LNCaP clone FGC (cell line): ENCODE data around the gene LAMA2.

Source experiments
- DNase-seq: peaks from one replicate; pipeline ENCODE4 v3.0.0-alpha.2; 2011; ENCODE audit warnings: low read depth
- H3K4me3 ChIP-seq: 2 replicates; pipeline ENCODE4 v1.5.1; 2011; ENCODE audit warnings: mild to moderate bottlenecking, low read depth, low read length, control low read depth
- TF ChIP-seq, protein P1 (sequence below): IDR thresholded peaks from 2 replicates; pipeline ENCODE4 v1.5.1; 2012; ENCODE audit warnings: mild to moderate bottlenecking; ENCODE audit not compliant: control insufficient read depth, insufficient read depth; ENCODE audit errors: extremely low read depth

LAMA2 gene

DNA sequence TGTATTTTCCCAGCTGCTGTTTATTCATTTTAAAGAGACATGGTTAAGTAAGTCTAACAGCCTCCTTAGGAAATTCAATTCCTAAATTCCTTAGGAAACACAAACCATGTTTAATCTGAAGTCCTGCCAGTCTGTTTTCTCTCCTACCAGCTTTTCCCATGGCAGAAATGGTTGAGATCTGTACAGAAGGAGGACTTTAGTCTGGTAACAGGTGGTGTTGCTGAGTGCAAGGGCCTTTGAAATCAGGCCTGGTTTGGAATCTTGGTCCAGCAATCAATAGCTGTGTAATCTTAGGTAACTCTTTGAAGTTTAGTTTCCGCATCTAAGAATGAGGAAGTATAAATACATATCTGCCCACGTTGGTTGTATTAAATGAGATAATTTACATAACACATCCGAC is 232.5 kb downstream of the LAMA2 start:
- TF ChIP-seq, protein P1, sequence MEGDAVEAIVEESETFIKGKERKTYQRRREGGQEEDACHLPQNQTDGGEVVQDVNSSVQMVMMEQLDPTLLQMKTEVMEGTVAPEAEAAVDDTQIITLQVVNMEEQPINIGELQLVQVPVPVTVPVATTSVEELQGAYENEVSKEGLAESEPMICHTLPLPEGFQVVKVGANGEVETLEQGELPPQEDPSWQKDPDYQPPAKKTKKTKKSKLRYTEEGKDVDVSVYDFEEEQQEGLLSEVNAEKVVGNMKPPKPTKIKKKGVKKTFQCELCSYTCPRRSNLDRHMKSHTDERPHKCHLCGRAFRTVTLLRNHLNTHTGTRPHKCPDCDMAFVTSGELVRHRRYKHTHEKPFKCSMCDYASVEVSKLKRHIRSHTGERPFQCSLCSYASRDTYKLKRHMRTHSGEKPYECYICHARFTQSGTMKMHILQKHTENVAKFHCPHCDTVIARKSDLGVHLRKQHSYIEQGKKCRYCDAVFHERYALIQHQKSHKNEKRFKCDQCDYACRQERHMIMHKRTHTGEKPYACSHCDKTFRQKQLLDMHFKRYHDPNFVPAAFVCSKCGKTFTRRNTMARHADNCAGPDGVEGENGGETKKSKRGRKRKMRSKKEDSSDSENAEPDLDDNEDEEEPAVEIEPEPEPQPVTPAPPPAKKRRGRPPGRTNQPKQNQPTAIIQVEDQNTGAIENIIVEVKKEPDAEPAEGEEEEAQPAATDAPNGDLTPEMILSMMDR, result no peak
- H3K4me3 ChIP-seq, result no peak overlapping the region
- DNase-seq, result no peak

DNA sequence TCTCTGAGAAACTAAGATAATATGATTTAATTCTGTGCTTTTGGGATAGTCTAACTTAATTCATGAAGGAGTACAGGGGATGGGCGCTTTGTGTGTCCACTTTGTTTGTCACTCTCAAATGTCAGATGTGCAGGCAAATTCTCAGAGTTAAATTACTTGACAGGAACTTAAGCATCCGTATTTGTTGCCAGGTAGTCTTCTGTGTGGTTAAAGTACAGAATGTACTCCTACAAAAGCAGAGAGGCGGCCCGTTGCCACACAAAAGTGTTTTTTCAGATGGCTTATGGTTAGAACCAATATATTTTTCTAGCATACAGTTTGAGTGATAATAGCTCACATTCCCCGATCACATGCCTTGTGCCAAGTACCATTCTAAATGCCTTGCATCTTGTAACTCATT is 234.4 kb downstream of the LAMA2 start:
- DNase-seq, result no peak
- H3K4me3 ChIP-seq, result no peak overlapping the region
- TF ChIP-seq, protein P1, result no peak

DNA sequence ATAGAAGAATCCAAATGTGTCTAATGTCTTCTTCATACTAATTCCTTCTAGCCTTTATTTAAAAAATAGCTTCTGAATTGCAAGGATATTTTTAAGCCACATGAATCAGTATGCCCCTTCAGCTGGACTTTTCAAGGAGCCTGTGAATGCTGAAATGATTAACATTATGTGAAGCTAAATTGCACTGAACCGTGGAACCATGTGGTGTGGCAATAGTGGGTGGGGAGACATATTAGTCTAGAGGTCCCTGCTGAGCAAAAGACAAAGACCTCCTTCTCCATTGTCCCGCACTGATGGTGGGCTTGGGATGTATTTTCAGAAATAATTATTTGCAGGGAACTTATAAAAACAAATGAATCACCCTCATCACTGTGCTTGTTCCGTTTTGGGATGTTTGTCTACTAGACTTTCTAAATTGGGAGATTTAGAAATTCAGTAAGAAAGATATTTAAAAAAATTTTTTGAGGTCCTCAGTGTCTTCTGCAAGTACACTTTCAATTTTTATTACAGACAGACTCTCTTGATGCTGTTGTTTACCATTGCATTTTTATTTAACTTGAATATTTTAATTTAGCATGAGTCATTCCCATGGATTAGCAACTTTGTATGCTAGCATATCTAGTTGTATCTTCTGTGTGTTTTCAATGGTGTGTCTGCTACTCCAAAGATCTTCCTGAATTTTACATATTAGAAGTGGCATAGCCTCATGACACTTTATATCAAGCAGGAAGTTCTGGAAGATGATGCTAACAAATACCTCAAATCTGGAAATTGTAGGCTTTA is 238.1 kb downstream of the LAMA2 start:
- TF ChIP-seq, protein P1, result no peak
- no peak overlapping the region for H3K4me3 ChIP-seq
- no peak for DNase-seq

DNA sequence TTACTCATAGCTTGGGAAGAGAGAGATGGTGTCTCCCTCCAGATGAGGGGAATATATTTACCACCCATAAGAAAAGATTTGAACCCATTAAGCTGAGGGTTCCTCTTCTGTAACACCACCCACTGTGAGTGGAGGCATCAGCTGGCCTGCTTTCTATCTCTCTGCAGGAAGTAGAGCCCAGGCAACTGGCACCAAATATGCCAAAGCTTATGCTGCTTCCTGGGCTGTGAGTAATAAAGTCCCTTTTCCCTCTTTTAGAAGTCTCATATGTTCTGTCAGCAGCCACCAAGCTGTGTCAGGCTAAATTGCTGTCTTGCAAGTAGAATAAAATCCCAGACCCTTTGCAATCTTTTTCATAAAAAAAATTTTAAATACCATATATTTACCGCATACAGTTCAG is 241.4 kb downstream of the LAMA2 start:
- TF ChIP-seq, protein P1, result no peak
- H3K4me3 ChIP-seq, result no peak overlapping the region
- no peak for DNase-seq

DNA sequence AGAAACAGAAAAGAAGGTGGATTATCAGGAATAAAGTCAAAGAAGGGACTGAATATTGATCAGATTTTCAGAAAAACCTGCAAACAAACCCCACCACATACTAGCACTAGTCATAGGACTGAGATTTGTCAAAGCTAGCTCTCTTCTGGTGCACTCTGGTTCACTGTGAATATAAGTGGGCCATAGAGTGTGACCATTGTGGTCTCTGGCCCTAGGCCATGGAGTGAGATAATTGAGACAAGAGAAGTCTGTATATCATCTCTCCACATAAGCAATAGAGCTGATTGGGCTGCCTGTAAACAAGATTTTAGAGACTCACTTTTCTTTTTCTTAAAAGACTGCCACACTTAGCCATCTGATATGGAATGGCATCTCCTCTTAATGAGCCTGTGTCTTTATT is 247.2 kb downstream of the LAMA2 start:
- DNase-seq, result no peak
- no peak overlapping the region for H3K4me3 ChIP-seq
- TF ChIP-seq, protein P1, result no peak

DNA sequence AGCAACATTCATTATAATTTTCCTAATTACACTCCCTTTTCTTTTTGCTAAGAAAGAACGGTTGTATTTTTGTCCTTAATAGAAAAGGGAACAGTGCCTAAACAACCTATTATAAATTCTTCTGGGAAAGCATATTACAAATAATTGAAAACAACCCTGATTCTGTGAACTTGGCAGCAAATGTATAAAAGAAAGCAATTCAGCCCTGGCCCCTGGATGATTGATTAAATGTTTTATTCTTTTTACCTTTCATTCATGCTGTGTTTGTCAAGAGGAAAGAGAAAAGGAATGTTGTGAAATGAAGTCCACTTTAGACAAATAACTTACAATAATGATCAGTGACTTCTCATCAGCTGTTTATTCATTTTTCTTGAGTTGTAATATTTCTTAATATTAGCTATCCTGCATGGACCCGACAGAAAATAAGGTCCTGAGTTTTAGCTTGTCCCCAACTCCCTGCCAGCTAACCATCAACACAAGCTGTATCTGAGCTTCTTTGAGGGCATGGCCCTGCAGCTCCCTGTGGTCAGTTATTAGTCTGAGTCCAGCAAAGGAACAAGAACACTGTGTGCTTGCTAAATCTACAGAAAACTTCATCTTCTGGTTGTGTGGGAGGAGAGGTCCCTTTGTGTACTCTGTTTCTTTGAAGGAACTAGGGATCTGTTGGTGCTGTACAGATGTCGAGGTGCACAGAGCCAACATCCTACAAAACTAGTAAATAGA is 248.2 kb downstream of the LAMA2 start:
- TF ChIP-seq, protein P1, result no peak
- no peak for DNase-seq
- H3K4me3 ChIP-seq, result no peak overlapping the region
